ENCODE measurements around the gene RASA3.
A peak's percentile ranks its signal among the peaks of the same experiment; 100 is the strongest.
"Not testable (repeated sequence)": the region's sequence is repeated elsewhere in the genome, so short reads cannot be mapped to it uniquely, and the experiment has no call there.

Gene RASA3

GRCh38 chr13:114077933-114078325, 54.5 kb downstream of the RASA3 start:
- DNase-seq, result no peak

- no peak for DNase-seq
Observed at GRCh38 chr13:114077099-114077932, 55.1 kb downstream of the RASA3 start.

GRCh38 chr13:114076329-114077090, 55.9 kb downstream of the RASA3 start:
- DNase-seq, result no peak

GRCh38 chr13:114075811-114076210, 56.6 kb downstream of the RASA3 start:
- not testable (repeated sequence) for DNase-seq

- no peak for DNase-seq
Observed at GRCh38 chr13:114074671-114075315, 57.6 kb downstream of the RASA3 start.

GRCh38 chr13:114073881-114074612, 58.4 kb downstream of the RASA3 start:
- no peak for DNase-seq

- no peak for DNase-seq
Observed at GRCh38 chr13:114072421-114072820, 60.0 kb downstream of the RASA3 start.

GRCh38 chr13:114071991-114072390, 60.4 kb downstream of the RASA3 start:
- DNase-seq, result no peak

GRCh38 chr13:114071410-114071809, 61.0 kb downstream of the RASA3 start:
- DNase-seq, result no peak

- no peak for DNase-seq
Observed at GRCh38 chr13:114070098-114070799, 62.2 kb downstream of the RASA3 start.

GRCh38 chr13:114069376-114070097, 62.9 kb downstream of the RASA3 start:
- no peak for DNase-seq

- DNase-seq, result peak; percentile 48
Observed at GRCh38 chr13:114068656-114069318, 63.6 kb downstream of the RASA3 start.

GRCh38 chr13:114067886-114068651, 64.4 kb downstream of the RASA3 start:
- peak; percentile 51 for DNase-seq

- peak; percentile 98 for DNase-seq
Observed at GRCh38 chr13:114067381-114067885, 65.0 kb downstream of the RASA3 start.

GRCh38 chr13:114066956-114067355, 65.5 kb downstream of the RASA3 start:
- DNase-seq, result no peak

GRCh38 chr13:114065926-114066774, 66.3 kb downstream of the RASA3 start:
- DNase-seq, result no peak

- peak; percentile 99 for DNase-seq
Observed at GRCh38 chr13:114065141-114065925, 67.1 kb downstream of the RASA3 start.

All from MV-4-11 (cell line).